SK-N-SH (cell line): ENCODE data around the gene AMMECR1.

ENCODE experiments used
- CTCF ChIP-seq: fragments of 200-600 bp; sonication (generic); IDR thresholded peaks from 2 replicates; pipeline ENCODE4 v1.6.1; 2017; ENCODE audit warnings: antibody characterized with exemption, mild to moderate bottlenecking, moderate library complexity
- EP300 ChIP-seq, 2 experiments: IDR thresholded peaks; 2 replicates each; pipeline versions ENCODE4 v1.4.0 to v1.6.1; 2012; ENCODE audit warnings: borderline replicate concordance in 1 of 2, low read depth in 1 of 2, low read length in 1 of 2
- GABPA ChIP-seq: IDR thresholded peaks from 2 replicates; pipeline ENCODE4 v1.4.0; 2012; ENCODE audit warnings: low read depth, mild to moderate bottlenecking
- MAX ChIP-seq: IDR thresholded peaks from 2 replicates; pipeline ENCODE4 v1.4.0; 2012; ENCODE audit warnings: low read depth
- RFX5 ChIP-seq: IDR thresholded peaks from 2 replicates; pipeline ENCODE4 v1.6.1; 2012; ENCODE audit warnings: mild to moderate bottlenecking, improper control_type of control experiment, low read length
- SIN3A ChIP-seq: IDR thresholded peaks from 2 replicates; pipeline ENCODE4 v1.6.1; 2012; ENCODE audit warnings: low read depth, mild to moderate bottlenecking, low read length, moderate library complexity, borderline replicate concordance

GRCh38 chrX:110331444-110332030, 13.7 kb upstream of the AMMECR1 start:
- TF ChIP-seq CTCF (no peak), MAX (no peak), RFX5 (no peak), EP300 (IDR thresholded peaks at IDR 0.05; ENCODE audit: borderline replicate concordance in 1 of 2, low read depth in 1 of 2, low read length in 1 of 2) (no peak), GABPA (no peak), SIN3A (no peak)
